K562 (cell line): ENCODE measurements around the gene SOBP.

Experiments
- CEBPB ChIP-seq: fragments of 450-650 bp; IDR thresholded peaks from 2 replicates; pipeline ENCODE4 v1.6.1; 2016; ENCODE audit warnings: missing genetic modification characterization, missing compliant biosample characterization
- CREB1 ChIP-seq, 2 experiments: sonication (generic) in 1 of 2; formaldehyde crosslinking in 1 of 2; IDR thresholded peaks; 2 replicates each; pipeline versions ENCODE4 v1.6.1 to v1.8.0; 2012 to 2022; ENCODE audit warnings: inconsistent platforms in 1 of 2, mild to moderate bottlenecking in 1 of 2, missing genetic modification reagents in 1 of 2, moderate library complexity in 1 of 2
- HDAC6 ChIP-seq: IDR thresholded peaks from 2 replicates; pipeline ENCODE4 v1.6.1; 2012; ENCODE audit warnings: low read depth, mild to moderate bottlenecking, control low read depth, inconsistent platforms, low read length, moderate library complexity
- HNRNPUL1 ChIP-seq: fragments of 200-400 bp; formaldehyde crosslinking; IDR thresholded peaks from 2 replicates; pipeline ENCODE4 v1.6.1; 2017; ENCODE audit warnings: low read length
- KDM5B ChIP-seq: fragments of 200-600 bp; sonication (generic); IDR thresholded peaks from 2 replicates; pipeline ENCODE4 v1.6.1; 2012; ENCODE audit warnings: low read depth, mild to moderate bottlenecking, moderate library complexity, low read length, control low read depth, inconsistent platforms; ENCODE audit not compliant: insufficient replicate concordance
- RAD21 ChIP-seq, 2 experiments: fragments of 250-450 bp in 1 of 2; fragments of 450-650 bp in 1 of 2; sonication (Bioruptor Pico) in 1 of 2; formaldehyde crosslinking in 1 of 2; IDR thresholded peaks in 1 of 2; conservative IDR thresholded peaks in 1 of 2; 2 replicates each; pipeline versions ENCODE4 v1.4.0 to v1.8.0; 2020 to 2022; ENCODE audit warnings: mild to moderate bottlenecking in 2 of 2, moderate library complexity in 1 of 2
- ZNF24 ChIP-seq: fragments of 450-650 bp; IDR thresholded peaks from 2 replicates; pipeline ENCODE4 v1.6.1; 2016
- ZNF668 ChIP-seq: fragments of 250-450 bp; sonication (Bioruptor Pico); IDR thresholded peaks from 2 replicates; pipeline ENCODE4 v1.8.0; 2022; ENCODE audit warnings: mild to moderate bottlenecking, inconsistent platforms
- TF ChIP-seq, protein P1 (sequence below): IDR thresholded peaks from 3 replicates; pipeline ENCODE4 v1.6.1; 2011; ENCODE audit warnings: borderline replicate concordance, mild to moderate bottlenecking, moderate library complexity; ENCODE audit not compliant: insufficient read length; ENCODE audit errors: extremely low read depth
- TF ChIP-seq, protein P2 (sequence below): fragments of 250-450 bp; sonication (Bioruptor Pico); IDR thresholded peaks from 2 replicates; pipeline ENCODE4 v1.5.1; 2021; ENCODE audit warnings: mild to moderate bottlenecking
- TF ChIP-seq, protein P3 (sequence below), 3 experiments: IDR thresholded peaks in 2 of 3; conservative IDR thresholded peaks in 1 of 3; 2 replicates each; pipeline ENCODE4 v1.5.1; 2011 to 2012; ENCODE audit warnings: low read length in 3 of 3, mild to moderate bottlenecking in 3 of 3, control low read depth in 2 of 3, improper control_type of control experiment in 1 of 3, inconsistent platforms in 1 of 3, low read depth in 1 of 3, mixed read lengths in 1 of 3, moderate library complexity in 1 of 3; ENCODE audit not compliant: insufficient read depth in 2 of 3
- TF ChIP-seq, protein P4 (sequence below): fragments of 250-450 bp; sonication (Bioruptor Pico); IDR thresholded peaks from 2 replicates; pipeline ENCODE4 v1.5.0; 2021; ENCODE audit warnings: mild to moderate bottlenecking, borderline replicate concordance
- TF ChIP-seq, protein P5 (sequence below): sonication (generic); formaldehyde crosslinking; IDR thresholded peaks from 2 replicates; pipeline ENCODE4 v1.8.1; 2022; ENCODE audit warnings: missing genetic modification reagents
- TF ChIP-seq, protein P6 (sequence below): sonication (generic); formaldehyde crosslinking; IDR thresholded peaks from 2 replicates; pipeline ENCODE4 v1.9.0; 2022; ENCODE audit warnings: mild to moderate bottlenecking, missing genetic modification reagents

DNA sequence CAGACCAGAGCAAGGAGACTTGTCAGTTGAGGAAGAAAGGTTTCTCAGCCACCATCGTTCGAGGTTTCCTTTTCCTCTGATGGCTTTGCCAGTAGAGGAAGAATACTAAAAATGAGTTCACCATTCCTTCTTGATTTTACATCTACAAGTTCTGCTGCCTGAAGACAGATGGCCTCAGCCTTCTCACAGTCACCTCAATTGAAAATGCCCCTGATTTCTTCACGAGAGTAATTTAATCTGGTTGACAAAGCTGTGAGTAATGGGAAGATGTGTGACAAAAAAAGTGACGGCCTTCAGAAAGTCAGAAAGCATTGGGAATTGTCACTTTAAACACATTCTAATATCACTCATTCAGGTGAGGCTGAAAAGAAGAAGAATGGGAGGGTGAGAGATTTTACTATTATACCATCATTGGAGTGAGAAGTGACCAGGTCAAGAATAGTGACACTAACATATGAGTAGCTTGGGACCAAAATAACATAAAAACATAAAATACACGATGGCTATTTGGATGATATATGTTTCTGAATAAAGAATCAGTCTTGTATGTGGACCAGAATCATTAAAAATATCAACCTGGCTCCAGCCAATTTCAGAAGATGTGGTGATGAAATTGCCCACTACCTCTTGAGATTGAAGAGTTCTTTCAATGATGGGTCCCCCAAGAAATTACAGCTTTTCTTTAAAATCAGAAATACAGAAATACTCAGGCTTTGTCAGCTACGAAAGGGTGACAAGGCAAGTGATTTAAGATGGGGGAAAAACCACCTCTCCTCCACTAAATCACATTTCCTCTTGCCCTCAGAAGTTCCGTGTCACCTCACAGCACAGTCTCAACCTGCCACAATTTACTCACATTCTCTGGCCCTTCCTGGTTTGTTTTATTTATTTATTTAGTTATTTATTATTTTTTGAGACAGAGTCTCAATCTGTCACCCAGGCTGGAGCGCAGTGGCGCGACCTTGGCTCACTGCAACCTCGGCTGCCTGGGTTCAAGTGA is 147.7 kb downstream of the SOBP start:
- TF ChIP-seq, protein P1, sequence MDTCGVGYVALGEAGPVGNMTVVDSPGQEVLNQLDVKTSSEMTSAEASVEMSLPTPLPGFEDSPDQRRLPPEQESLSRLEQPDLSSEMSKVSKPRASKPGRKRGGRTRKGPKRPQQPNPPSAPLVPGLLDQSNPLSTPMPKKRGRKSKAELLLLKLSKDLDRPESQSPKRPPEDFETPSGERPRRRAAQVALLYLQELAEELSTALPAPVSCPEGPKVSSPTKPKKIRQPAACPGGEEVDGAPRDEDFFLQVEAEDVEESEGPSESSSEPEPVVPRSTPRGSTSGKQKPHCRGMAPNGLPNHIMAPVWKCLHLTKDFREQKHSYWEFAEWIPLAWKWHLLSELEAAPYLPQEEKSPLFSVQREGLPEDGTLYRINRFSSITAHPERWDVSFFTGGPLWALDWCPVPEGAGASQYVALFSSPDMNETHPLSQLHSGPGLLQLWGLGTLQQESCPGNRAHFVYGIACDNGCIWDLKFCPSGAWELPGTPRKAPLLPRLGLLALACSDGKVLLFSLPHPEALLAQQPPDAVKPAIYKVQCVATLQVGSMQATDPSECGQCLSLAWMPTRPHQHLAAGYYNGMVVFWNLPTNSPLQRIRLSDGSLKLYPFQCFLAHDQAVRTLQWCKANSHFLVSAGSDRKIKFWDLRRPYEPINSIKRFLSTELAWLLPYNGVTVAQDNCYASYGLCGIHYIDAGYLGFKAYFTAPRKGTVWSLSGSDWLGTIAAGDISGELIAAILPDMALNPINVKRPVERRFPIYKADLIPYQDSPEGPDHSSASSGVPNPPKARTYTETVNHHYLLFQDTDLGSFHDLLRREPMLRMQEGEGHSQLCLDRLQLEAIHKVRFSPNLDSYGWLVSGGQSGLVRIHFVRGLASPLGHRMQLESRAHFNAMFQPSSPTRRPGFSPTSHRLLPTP, result no peak
- TF ChIP-seq CEBPB (no peak), ZNF668 (no peak), RAD21 (CRISPR knock-in tag; conservative IDR thresholded peaks at IDR 0.05 in 1 of 2, IDR thresholded peaks at IDR 0.05 in 1 of 2) (no peak), HNRNPUL1 (no peak), HDAC6 (no peak), KDM5B (no peak), ZNF24 (no peak), CREB1 (IDR thresholded peaks at IDR 0.05) (no peak), CREB1 (CRISPR knock-in tag; IDR thresholded peaks at IDR 0.05) (no peak)
- TF ChIP-seq, protein P2, sequence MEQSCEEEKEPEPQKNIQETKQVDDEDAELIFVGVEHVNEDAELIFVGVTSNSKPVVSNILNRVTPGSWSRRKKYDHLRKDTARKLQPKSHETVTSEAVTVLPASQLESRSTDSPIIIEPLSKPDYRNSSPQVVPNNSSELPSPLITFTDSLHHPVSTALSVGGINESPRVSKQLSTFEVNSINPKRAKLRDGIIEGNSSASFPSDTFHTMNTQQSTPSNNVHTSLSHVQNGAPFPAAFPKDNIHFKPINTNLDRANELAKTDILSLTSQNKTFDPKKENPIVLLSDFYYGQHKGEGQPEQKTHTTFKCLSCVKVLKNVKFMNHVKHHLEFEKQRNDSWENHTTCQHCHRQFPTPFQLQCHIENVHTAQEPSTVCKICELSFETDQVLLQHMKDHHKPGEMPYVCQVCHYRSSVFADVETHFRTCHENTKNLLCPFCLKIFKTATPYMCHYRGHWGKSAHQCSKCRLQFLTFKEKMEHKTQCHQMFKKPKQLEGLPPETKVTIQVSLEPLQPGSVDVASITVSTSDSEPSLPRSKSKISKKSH, result no peak
- TF ChIP-seq, protein P3, sequence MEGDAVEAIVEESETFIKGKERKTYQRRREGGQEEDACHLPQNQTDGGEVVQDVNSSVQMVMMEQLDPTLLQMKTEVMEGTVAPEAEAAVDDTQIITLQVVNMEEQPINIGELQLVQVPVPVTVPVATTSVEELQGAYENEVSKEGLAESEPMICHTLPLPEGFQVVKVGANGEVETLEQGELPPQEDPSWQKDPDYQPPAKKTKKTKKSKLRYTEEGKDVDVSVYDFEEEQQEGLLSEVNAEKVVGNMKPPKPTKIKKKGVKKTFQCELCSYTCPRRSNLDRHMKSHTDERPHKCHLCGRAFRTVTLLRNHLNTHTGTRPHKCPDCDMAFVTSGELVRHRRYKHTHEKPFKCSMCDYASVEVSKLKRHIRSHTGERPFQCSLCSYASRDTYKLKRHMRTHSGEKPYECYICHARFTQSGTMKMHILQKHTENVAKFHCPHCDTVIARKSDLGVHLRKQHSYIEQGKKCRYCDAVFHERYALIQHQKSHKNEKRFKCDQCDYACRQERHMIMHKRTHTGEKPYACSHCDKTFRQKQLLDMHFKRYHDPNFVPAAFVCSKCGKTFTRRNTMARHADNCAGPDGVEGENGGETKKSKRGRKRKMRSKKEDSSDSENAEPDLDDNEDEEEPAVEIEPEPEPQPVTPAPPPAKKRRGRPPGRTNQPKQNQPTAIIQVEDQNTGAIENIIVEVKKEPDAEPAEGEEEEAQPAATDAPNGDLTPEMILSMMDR (IDR thresholded peaks at IDR 0.05 in 2 of 3, conservative IDR thresholded peaks at IDR 0.05 in 1 of 3; ENCODE audit: insufficient read depth in 2 of 3, low read depth in 1 of 3, low read length in 3 of 3), result no peak
- TF ChIP-seq, protein P4, sequence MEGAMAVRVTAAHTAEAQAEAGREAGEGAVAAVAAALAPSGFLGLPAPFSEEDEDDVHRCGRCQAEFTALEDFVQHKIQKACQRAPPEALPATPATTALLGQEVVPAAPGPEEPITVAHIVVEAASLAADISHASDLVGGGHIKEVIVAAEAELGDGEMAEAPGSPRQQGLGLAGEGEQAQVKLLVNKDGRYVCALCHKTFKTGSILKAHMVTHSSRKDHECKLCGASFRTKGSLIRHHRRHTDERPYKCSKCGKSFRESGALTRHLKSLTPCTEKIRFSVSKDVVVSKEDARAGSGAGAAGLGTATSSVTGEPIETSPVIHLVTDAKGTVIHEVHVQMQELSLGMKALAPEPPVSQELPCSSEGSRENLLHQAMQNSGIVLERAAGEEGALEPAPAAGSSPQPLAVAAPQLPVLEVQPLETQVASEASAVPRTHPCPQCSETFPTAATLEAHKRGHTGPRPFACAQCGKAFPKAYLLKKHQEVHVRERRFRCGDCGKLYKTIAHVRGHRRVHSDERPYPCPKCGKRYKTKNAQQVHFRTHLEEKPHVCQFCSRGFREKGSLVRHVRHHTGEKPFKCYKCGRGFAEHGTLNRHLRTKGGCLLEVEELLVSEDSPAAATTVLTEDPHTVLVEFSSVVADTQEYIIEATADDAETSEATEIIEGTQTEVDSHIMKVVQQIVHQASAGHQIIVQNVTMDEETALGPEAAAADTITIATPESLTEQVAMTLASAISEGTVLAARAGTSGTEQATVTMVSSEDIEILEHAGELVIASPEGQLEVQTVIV (CRISPR knock-in tag), result no peak
- TF ChIP-seq, protein P5, sequence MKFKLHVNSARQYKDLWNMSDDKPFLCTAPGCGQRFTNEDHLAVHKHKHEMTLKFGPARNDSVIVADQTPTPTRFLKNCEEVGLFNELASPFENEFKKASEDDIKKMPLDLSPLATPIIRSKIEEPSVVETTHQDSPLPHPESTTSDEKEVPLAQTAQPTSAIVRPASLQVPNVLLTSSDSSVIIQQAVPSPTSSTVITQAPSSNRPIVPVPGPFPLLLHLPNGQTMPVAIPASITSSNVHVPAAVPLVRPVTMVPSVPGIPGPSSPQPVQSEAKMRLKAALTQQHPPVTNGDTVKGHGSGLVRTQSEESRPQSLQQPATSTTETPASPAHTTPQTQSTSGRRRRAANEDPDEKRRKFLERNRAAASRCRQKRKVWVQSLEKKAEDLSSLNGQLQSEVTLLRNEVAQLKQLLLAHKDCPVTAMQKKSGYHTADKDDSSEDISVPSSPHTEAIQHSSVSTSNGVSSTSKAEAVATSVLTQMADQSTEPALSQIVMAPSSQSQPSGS (CRISPR knock-in tag), result no peak
- TF ChIP-seq, protein P6, sequence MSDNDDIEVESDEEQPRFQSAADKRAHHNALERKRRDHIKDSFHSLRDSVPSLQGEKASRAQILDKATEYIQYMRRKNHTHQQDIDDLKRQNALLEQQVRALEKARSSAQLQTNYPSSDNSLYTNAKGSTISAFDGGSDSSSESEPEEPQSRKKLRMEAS (CRISPR knock-in tag), result no peak
